ENCODE results near the gene L1CAM. TPM values are rescaled to one million over a fixed set of nuclear protein-coding genes. Genes with fewer than 3 reads are reported as not detected.

L1CAM gene
- total RNA-seq, 1 experiment from 2014 or later: 20.7 TPM

DNA sequence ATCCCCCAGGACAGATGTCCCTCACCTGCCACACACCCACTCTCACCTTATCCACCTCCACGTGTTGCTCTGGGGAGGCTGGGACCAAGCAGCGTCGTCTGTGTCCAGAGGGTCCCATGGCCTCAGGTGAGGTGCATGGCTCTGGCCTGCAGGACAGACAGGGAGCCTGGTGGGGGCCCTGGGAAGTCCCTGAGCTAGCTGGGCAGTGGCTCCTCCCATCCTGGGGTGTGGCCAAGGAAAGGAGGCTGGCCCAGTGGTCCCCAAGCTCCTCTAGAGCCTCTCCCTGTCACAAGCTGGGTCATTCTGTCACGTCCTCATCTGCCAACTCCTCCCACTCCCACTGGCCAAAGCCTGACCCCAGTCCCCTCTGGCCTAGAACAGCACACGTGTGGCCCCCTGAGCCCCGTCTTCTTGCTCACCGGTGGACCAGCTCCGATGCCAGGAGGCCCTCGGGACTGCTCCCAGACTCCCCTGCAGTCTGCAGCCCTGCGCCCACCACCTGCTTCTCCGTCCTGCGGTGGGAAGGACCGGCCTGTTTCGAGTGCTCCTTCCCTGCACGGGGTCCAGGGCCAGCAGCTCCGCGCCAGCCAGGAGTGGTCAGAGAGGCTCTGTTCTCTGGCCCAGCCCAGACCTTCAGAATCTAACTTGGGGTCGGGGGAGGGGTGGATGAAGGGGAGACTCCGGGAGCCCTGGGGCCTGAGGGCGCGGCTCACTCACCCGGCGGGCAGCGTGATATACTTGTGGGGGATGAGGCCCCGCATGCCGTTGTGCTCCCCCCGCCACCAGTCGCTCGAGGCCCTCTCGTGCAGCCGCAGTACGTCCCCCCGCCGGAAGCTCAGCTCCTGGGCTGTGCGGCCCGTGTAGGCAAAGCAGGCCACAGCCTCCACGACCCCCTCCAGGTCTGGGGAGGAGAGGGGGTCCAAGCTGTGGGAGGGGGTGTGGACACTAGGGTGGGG, 23.3 kb upstream of the L1CAM start:
- intact Hi-C loops (cut with micrococcal nuclease): no loop called here
- Mint-ChIP-seq H3K27me3 (ENCODE audit: insufficient read depth, unreplicated experiment) (peaks cover 14% of the 10 kb centered on the region), H3K4me1 (ENCODE audit: insufficient read depth, unreplicated experiment) (no peaks in the 10 kb centered on the region), H3K9me3 (ENCODE audit: unreplicated experiment) (no peaks in the 10 kb centered on the region), H3K27ac (ENCODE audit: low read depth, unreplicated experiment) (no peak overlapping the region), H3K36me3 (ENCODE audit: insufficient read depth, unreplicated experiment) (no peaks in the 10 kb centered on the region), H3K4me3 (ENCODE audit: unreplicated experiment) (no peak overlapping the region)
- no TSS peak for BruUV-seq (replicated peaks)
- CTCF ChIA-PET: interaction anchor here (0.6 to 5.0 kb wide), 3 partner anchors 13 to 202 kb away, joined by 3 to 31 read pairs (median 17); no protein-coding TSS in a partner anchor
- POLR2A ChIA-PET: no interaction called here
- DNase-seq (ENCODE audit: unreplicated experiment): no peak
- TF ChIP-seq, protein P1, sequence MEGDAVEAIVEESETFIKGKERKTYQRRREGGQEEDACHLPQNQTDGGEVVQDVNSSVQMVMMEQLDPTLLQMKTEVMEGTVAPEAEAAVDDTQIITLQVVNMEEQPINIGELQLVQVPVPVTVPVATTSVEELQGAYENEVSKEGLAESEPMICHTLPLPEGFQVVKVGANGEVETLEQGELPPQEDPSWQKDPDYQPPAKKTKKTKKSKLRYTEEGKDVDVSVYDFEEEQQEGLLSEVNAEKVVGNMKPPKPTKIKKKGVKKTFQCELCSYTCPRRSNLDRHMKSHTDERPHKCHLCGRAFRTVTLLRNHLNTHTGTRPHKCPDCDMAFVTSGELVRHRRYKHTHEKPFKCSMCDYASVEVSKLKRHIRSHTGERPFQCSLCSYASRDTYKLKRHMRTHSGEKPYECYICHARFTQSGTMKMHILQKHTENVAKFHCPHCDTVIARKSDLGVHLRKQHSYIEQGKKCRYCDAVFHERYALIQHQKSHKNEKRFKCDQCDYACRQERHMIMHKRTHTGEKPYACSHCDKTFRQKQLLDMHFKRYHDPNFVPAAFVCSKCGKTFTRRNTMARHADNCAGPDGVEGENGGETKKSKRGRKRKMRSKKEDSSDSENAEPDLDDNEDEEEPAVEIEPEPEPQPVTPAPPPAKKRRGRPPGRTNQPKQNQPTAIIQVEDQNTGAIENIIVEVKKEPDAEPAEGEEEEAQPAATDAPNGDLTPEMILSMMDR (IDR thresholded peaks at IDR 0.05; ENCODE audit: unreplicated experiment): no peak

DNA sequence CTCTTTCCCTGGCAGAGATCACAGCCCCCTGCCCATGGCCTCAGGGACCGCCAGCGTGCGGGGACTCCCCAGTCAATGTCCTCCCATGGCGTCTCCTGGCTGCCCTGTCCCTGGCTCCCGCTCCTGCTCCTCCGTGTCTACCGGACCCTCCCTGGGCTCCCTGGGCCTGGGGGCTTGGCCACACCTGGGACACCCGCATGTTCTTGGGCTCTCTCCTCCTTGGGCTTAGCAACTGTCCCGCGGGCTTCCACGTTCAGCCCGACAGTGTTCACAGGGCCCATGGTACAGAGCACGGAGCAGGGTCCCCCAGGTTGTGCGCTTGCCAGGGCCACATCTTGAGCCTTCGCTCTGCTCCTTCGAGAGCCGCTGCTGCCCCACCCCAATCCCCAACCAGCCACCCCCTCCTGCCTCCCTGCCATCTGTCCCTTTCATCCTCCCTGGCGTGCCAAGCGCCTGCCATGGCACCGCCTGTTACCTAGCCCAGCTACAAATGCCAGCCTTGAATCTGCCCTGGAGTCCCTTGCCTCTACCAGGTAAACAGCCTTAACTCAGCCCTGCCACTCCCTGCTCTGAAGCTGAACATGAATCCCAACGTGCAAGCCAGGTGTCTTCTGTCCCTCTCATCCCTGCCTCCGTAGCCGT, 22.4 kb upstream of the L1CAM start:
- Mint-ChIP-seq H3K27ac (ENCODE audit: low read depth, unreplicated experiment) (no peak overlapping the region), H3K9me3 (ENCODE audit: unreplicated experiment) (no peaks in the 10 kb centered on the region), H3K27me3 (ENCODE audit: insufficient read depth, unreplicated experiment) (peaks cover 20% of the 10 kb centered on the region), H3K36me3 (ENCODE audit: insufficient read depth, unreplicated experiment) (no peaks in the 10 kb centered on the region), H3K4me3 (ENCODE audit: unreplicated experiment) (no peak overlapping the region), H3K4me1 (ENCODE audit: insufficient read depth, unreplicated experiment) (no peaks in the 10 kb centered on the region)
- TF ChIP-seq, protein P1 (IDR thresholded peaks at IDR 0.05; ENCODE audit: unreplicated experiment): no peak
- intact Hi-C loops (cut with micrococcal nuclease): no loop called here
- ChIA-PET CTCF (interaction anchor here (0.6 to 2.6 kb wide), 3 partner anchors 14 to 201 kb away, joined by 3 to 17 read pairs (median 5); no protein-coding TSS in a partner anchor), POLR2A (no interaction called here)
- no peak for DNase-seq (ENCODE audit: unreplicated experiment)
- no TSS peak for BruUV-seq (replicated peaks)

DNA sequence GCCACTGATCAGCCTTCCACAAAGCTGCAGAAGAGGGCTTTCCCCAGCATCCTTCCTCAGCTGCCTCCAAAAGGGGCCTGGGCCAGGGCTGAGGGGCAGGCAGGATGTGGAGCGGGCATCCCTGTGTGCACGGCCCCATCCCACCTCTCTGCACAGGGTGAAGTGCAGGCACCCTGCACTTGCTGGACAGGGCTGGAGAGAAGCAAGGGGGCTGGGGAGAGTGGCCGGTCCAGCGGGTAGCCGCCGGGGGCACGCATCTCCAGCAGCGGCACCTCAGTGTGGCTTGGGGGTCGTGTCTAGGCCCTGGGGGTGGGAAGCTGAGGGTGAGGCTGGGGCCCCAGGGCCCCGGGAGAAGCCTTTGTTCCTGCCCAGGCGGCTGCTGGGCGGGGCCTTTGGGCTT, 21.5 kb upstream of the L1CAM start:
- POLR2A ChIA-PET: no interaction called here
- no peak overlapping the region for H3K27ac Mint-ChIP-seq (ENCODE audit: low read depth, unreplicated experiment)
- H3K9me3 Mint-ChIP-seq (ENCODE audit: unreplicated experiment): no peaks in the 10 kb centered on the region
- no peak overlapping the region for H3K4me3 Mint-ChIP-seq (ENCODE audit: unreplicated experiment)
- BruUV-seq (replicated peaks): no TSS peak
- intact Hi-C loops (cut with micrococcal nuclease): no loop called here
- no peak for DNase-seq (ENCODE audit: unreplicated experiment)
- no peaks in the 10 kb centered on the region for H3K4me1 Mint-ChIP-seq (ENCODE audit: insufficient read depth, unreplicated experiment)
- peaks cover 23% of the 10 kb centered on the region for H3K27me3 Mint-ChIP-seq (ENCODE audit: insufficient read depth, unreplicated experiment)
- CTCF ChIA-PET: interaction anchor here (0.6 to 2.6 kb wide), 4 partner anchors 15 to 619 kb away, joined by 3 to 17 read pairs (median 4); no protein-coding TSS in a partner anchor
- H3K36me3 Mint-ChIP-seq (ENCODE audit: insufficient read depth, unreplicated experiment): no peaks in the 10 kb centered on the region
- TF ChIP-seq, protein P1 (IDR thresholded peaks at IDR 0.05; ENCODE audit: unreplicated experiment): no peak

Data from MCF 10A (cell line).